ENCODE measurements around the gene SH2D6.

- TF ChIP-seq GATA3 (IDR thresholded peaks at IDR 0.05; ENCODE audit: low read depth, low read length) (no peak), GATA2 (IDR thresholded peaks at IDR 0.05; ENCODE audit: low read depth, low read length) (no peak)
Measured at GRCh38 chr2:85383850-85384249, 34.7 kb upstream of the SH2D6 start.
